ENCODE results near the gene NUSAP1. TPM values are rescaled to one million over a fixed set of nuclear protein-coding genes. Genes with fewer than 3 reads are reported as not detected.

The NUSAP1 gene
- total RNA-seq, 1 experiment from 2014 or later = 158 TPM

DNA sequence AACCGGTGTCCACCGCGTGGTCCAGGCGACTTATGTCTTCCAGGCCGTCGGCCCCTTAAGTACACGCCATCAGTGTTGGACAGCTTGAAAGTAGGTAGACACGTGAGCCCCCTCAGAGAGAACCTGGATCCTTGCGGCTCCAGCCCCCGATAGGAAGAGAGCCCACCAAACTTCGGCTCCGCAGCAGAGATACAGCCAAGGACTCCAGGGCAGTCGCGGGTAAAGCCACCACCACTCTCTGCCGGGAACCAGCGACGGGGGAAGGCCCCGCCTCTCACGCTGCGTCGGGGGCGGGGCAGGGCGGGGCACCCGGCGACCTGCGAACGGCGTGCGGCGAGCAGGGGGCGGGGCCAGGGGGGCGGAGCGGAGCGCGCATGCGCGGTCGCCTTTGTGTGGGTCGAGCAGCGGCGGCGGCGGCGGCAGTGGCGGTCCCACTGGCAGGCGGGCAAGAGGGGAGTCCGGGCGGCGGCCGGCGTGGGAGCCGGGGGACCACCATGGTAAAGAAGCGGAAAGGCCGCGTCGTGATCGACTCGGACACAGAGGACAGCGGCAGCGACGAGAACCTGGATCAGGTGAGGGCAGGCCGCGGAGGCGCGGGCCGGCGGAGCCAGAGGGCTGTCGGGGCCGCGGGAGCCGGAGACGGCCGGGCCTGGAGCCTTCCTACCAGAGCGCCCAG lies 84.2 kb downstream of the NUSAP1 start, which contains the start of gene RTF1:
RTF1 (plus strand) TSS at position 354 of the 676 bp plus-strand sequence; CDS start at position 375, 21 bp downstream.
- Mint-ChIP-seq H3K27ac (peak within 1 kb of the TSS; percentile 32 to 98 (median 97)), H3K9me3 (no peaks in the 10 kb centered on the region), H3K27me3 (ENCODE audit: low read depth) (no peaks in the 10 kb centered on the region), H3K36me3 (ENCODE audit: insufficient read depth in 1 of 3, low read depth in 3 of 3) (peaks cover 0 to 2% (median 2%) of the 10 kb centered on the region in 3 experiments; a peak in 3 of 7 replicates), H3K4me1 (peaks cover 21 to 24% of the 10 kb centered on the region in 2 experiments), H3K4me3 (peak within 1 kb of the TSS; percentile 95 to 100)
- H3K56ac ChIP-seq (ENCODE audit: insufficient read length, low read depth, low read length) = no peak within 1 kb of the TSS
- H4K5ac ChIP-seq (ENCODE audit: insufficient read length, low read depth, low read length) = no peak within 1 kb of the TSS
- no peaks in the 10 kb centered on the region for H3K4me1 ChIP-seq (ENCODE audit: insufficient read depth, low read length)
- peaks cover 5% of the 10 kb centered on the region for H3K23me2 ChIP-seq (ENCODE audit: insufficient read length, low read depth, low read length, poor library complexity, severe bottlenecking)
- peak within 1 kb of the TSS; percentile 92 for H3K9ac ChIP-seq (ENCODE audit: extremely low read depth, insufficient read length, low read length)
- peaks cover 17% of the 10 kb centered on the region; the same call in 1 of the 2 replicates for H3K79me2 ChIP-seq (ENCODE audit: insufficient read depth, low read length)
- H3K9me3 ChIP-seq (ENCODE audit: control insufficient read depth, low read depth, low read length) = no peaks in the 10 kb centered on the region
- peak; percentile 95 for DNase-seq
- peak within 1 kb of the TSS; percentile 69 for H3K18ac ChIP-seq (ENCODE audit: insufficient read length, low read depth, low read length)
- no CpG with 5 or more reads among the region's 74 CpGs for WGBS (ENCODE audit: extremely low coverage, insufficient read length, low lambda C conversion rate)
- no peak within 1 kb of the TSS for H2AFZ ChIP-seq (ENCODE audit: low read length)
- no peak within 1 kb of the TSS for H3K23ac ChIP-seq (ENCODE audit: insufficient read length, low read depth, low read length)
- H4K91ac ChIP-seq (ENCODE audit: insufficient read length, low read depth, low read length) = no peak within 1 kb of the TSS
- peak within 1 kb of the TSS; percentile 97 for H3K4me2 ChIP-seq (ENCODE audit: insufficient read depth, insufficient read length, low read length)
- TF ChIP-seq, protein P1, sequence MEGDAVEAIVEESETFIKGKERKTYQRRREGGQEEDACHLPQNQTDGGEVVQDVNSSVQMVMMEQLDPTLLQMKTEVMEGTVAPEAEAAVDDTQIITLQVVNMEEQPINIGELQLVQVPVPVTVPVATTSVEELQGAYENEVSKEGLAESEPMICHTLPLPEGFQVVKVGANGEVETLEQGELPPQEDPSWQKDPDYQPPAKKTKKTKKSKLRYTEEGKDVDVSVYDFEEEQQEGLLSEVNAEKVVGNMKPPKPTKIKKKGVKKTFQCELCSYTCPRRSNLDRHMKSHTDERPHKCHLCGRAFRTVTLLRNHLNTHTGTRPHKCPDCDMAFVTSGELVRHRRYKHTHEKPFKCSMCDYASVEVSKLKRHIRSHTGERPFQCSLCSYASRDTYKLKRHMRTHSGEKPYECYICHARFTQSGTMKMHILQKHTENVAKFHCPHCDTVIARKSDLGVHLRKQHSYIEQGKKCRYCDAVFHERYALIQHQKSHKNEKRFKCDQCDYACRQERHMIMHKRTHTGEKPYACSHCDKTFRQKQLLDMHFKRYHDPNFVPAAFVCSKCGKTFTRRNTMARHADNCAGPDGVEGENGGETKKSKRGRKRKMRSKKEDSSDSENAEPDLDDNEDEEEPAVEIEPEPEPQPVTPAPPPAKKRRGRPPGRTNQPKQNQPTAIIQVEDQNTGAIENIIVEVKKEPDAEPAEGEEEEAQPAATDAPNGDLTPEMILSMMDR (conservative IDR thresholded peaks at IDR 0.05) = no peak
- no peak within 1 kb of the TSS for H2BK12ac ChIP-seq (ENCODE audit: insufficient read length, low read depth, low read length)
- H3K27me3 ChIP-seq (ENCODE audit: insufficient read depth, low read length) = no peaks in the 10 kb centered on the region
- H2BK5ac ChIP-seq (ENCODE audit: insufficient read length, low read length) = no peak within 1 kb of the TSS
- no peak within 1 kb of the TSS for H3K4ac ChIP-seq (ENCODE audit: low read depth, low read length)
- no peak within 1 kb of the TSS for H3K27ac ChIP-seq (ENCODE audit: insufficient read length, low read depth, low read length)
- H2BK120ac ChIP-seq (ENCODE audit: low read depth, low read length, poor library complexity, severe bottlenecking) = no peak within 1 kb of the TSS
- H2BK15ac ChIP-seq (ENCODE audit: low read depth, low read length) = no peak within 1 kb of the TSS; the same call in 1 of the 2 replicates
- H4K20me1 ChIP-seq (ENCODE audit: control insufficient read depth, insufficient read depth, insufficient read length) = no peaks in the 10 kb centered on the region
- H2BK20ac ChIP-seq (ENCODE audit: low read depth, low read length, poor library complexity, severe bottlenecking) = no peak within 1 kb of the TSS
- no peak within 1 kb of the TSS for H4K8ac ChIP-seq (replicated peaks; ENCODE audit: insufficient read length, low read depth, low read length)
- H3K79me1 ChIP-seq (ENCODE audit: insufficient read depth, low read depth, low read length, poor library complexity, severe bottlenecking) = peaks cover 7% of the 10 kb centered on the region
- H3K14ac ChIP-seq (ENCODE audit: insufficient read depth, low read length) = peak within 1 kb of the TSS; percentile 88
- no peak within 1 kb of the TSS for H3T11ph ChIP-seq (ENCODE audit: low read length)
- H2AK5ac ChIP-seq (ENCODE audit: insufficient read length, low read length) = no peak within 1 kb of the TSS
